IMR-90 (cell line): Measurements from ENCODE around the gene DDX53. TPM values are rescaled to one million over a fixed set of nuclear protein-coding genes. Genes with fewer than 3 reads are reported as not detected.

Experiments
- ATAC-seq: fragments of 200-7000 bp; cut with Tn5 transposase; 2 replicates; pipeline ENCODE4 v1.9.1; 2020; ENCODE audit warnings: low read depth, mild to moderate bottlenecking, moderate library complexity
- BruUV-seq: library from RNA; stranded (reverse); fragments of 400-500 nt; replicated peaks from 2 replicates; lab custom pipeline; 2021; lab: Mats Ljungman, UMichigan
- CTCF ChIA-PET: fragments of 300-600 bp; formaldehyde crosslinking; extraction: SDS; loops from one replicate; lab custom pipeline; 2021; ENCODE audit warnings: antibody characterized with exemption; lab: Yijun Ruan, JAX
- POLR2A ChIA-PET: fragments of 300-600 bp; sonication (Branson Sonifier 250); formaldehyde crosslinking; loops from one replicate; lab custom pipeline; 2022; ENCODE audit warnings: antibody characterized with exemption; ENCODE audit not compliant: unreplicated experiment; lab: Charles Lee
- DNase-seq: peaks from one replicate; pipeline ENCODE4 v3.0.0; 2013
- H2AFZ ChIP-seq: replicated peaks from 2 replicates; pipeline ENCODE3; 2013; ENCODE audit warnings: low read length, mild to moderate bottlenecking; ENCODE audit not compliant: poor library complexity
- H2AK5ac ChIP-seq: 2 replicates; pipeline ENCODE4 v1.6.1; 2013; ENCODE audit warnings: low read depth, low read length, inconsistent platforms
- H2AK9ac ChIP-seq: replicated peaks from 2 replicates; pipeline ENCODE3; 2013; ENCODE audit warnings: mild to moderate bottlenecking, low read depth, low read length, moderate library complexity; ENCODE audit not compliant: poor library complexity
- H2BK120ac ChIP-seq: 2 replicates; pipeline ENCODE4 v1.6.1; 2013; ENCODE audit warnings: low read depth, low read length, inconsistent platforms
- H2BK15ac ChIP-seq: 3 replicates; pipeline ENCODE4 v1.6.1; 2013; ENCODE audit warnings: low read depth, low read length, inconsistent platforms
- H2BK20ac ChIP-seq: 2 replicates; pipeline ENCODE4 v1.6.1; 2013; ENCODE audit warnings: low read depth, mild to moderate bottlenecking, inconsistent platforms, low read length, moderate library complexity
- H2BK5ac ChIP-seq: 2 replicates; pipeline ENCODE4 v1.6.1; 2013; ENCODE audit warnings: mild to moderate bottlenecking, low read depth, low read length, inconsistent platforms; ENCODE audit not compliant: poor library complexity, severe bottlenecking
- H3K14ac ChIP-seq: replicated peaks from 2 replicates; pipeline ENCODE4 v1.6.1; 2013; ENCODE audit warnings: low read depth, low read length, inconsistent platforms
- H3K18ac ChIP-seq: 2 replicates; pipeline ENCODE4 v1.6.1; 2013; ENCODE audit warnings: low read depth, low read length, control low read depth
- H3K23ac ChIP-seq: 2 replicates; pipeline ENCODE4 v1.6.1; 2013; ENCODE audit warnings: low read depth, low read length, inconsistent platforms
- H3K27ac ChIP-seq: 2 replicates; pipeline ENCODE4 v1.5.1; 2013; ENCODE audit warnings: mild to moderate bottlenecking, control low read depth, low read length; ENCODE audit not compliant: insufficient read depth
- H3K27me3 ChIP-seq: 2 replicates; pipeline ENCODE4 v1.6.1; 2013; ENCODE audit warnings: low read length; ENCODE audit not compliant: control insufficient read depth, insufficient read depth
- H3K36me3 ChIP-seq: 2 replicates; pipeline ENCODE4 v1.6.1; 2013; ENCODE audit warnings: low read length, mixed read lengths; ENCODE audit not compliant: control insufficient read depth, insufficient read depth
- H3K4ac ChIP-seq: 2 replicates; pipeline ENCODE4 v1.6.1; 2013; ENCODE audit warnings: low read depth, low read length, inconsistent platforms
- H3K4me1 ChIP-seq: 2 replicates; pipeline ENCODE4 v1.6.1; 2013; ENCODE audit warnings: low read length, mixed read lengths; ENCODE audit not compliant: control insufficient read depth, insufficient read depth
- H3K4me2 ChIP-seq: 2 replicates; pipeline ENCODE4 v1.6.1; 2013; ENCODE audit warnings: low read depth, mild to moderate bottlenecking, control low read depth, low read length, moderate library complexity
- H3K4me3 ChIP-seq: 2 replicates; pipeline ENCODE4 v1.5.1; 2013; ENCODE audit warnings: low read depth, mild to moderate bottlenecking, control low read depth, low read length, moderate library complexity; ENCODE audit not compliant: insufficient read depth
- H3K56ac ChIP-seq: 2 replicates; pipeline ENCODE4 v1.6.1; 2013; ENCODE audit warnings: low read length, inconsistent platforms; ENCODE audit not compliant: insufficient read depth; ENCODE audit errors: extremely low read depth
- H3K79me1 ChIP-seq, 2 experiments: 2 replicates each; pipeline ENCODE4 v1.6.1; 2013; ENCODE audit warnings: low read length in 2 of 2, inconsistent platforms in 1 of 2, low read depth in 1 of 2
- H3K9ac ChIP-seq: 2 replicates; pipeline ENCODE4 v1.6.1; 2013; ENCODE audit warnings: low read depth, low read length, control low read depth
- H3K9me1 ChIP-seq: 2 replicates; pipeline ENCODE4 v1.6.1; 2013; ENCODE audit warnings: low read length, inconsistent platforms; ENCODE audit not compliant: insufficient read depth
- H3K9me3 ChIP-seq: 2 replicates; pipeline ENCODE4 v1.6.1; 2013; ENCODE audit warnings: low read length; ENCODE audit not compliant: control insufficient read depth, insufficient read depth
- H4K20me1 ChIP-seq: 2 replicates; pipeline ENCODE4 v1.6.1; 2013; ENCODE audit warnings: low read length, inconsistent platforms; ENCODE audit not compliant: insufficient read depth
- H4K5ac ChIP-seq: 2 replicates; pipeline ENCODE4 v1.6.1; 2013; ENCODE audit warnings: mild to moderate bottlenecking, low read depth, low read length, control low read depth
- H4K8ac ChIP-seq, 2 experiments: 2 replicates each; pipeline ENCODE4 v1.6.1; 2013; ENCODE audit warnings: low read depth in 2 of 2, low read length in 2 of 2, control low read depth in 1 of 2, inconsistent platforms in 1 of 2
- H4K91ac ChIP-seq: 2 replicates; pipeline ENCODE4 v1.6.1; 2013; ENCODE audit warnings: low read depth, low read length, inconsistent platforms; ENCODE audit not compliant: insufficient read depth
- BHLHE40 ChIP-seq: fragments of 150-350 bp; IDR thresholded peaks from 2 replicates; pipeline ENCODE4 v1.6.1; 2016; ENCODE audit warnings: mild to moderate bottlenecking, low read depth, low read length
- CEBPB ChIP-seq: IDR thresholded peaks from 2 replicates; pipeline ENCODE4 v1.6.1; 2012; ENCODE audit warnings: low read depth, low read length, improper control_type of control experiment
- CHD1 ChIP-seq: IDR thresholded peaks from 2 replicates; pipeline ENCODE4 v1.6.1; 2012; ENCODE audit warnings: low read depth, low read length, improper control_type of control experiment
- FOS ChIP-seq: fragments of 150-350 bp; IDR thresholded peaks from 2 replicates; pipeline ENCODE4 v1.6.1; 2016; ENCODE audit warnings: low read depth, low read length
- MAFK ChIP-seq: IDR thresholded peaks from 2 replicates; pipeline ENCODE4 v1.6.1; 2012; ENCODE audit warnings: low read depth, low read length, improper control_type of control experiment
- MAZ ChIP-seq: IDR thresholded peaks from 2 replicates; pipeline ENCODE4 v1.6.1; 2012; ENCODE audit warnings: low read depth, mild to moderate bottlenecking, low read length, improper control_type of control experiment, moderate library complexity, borderline replicate concordance
- MXI1 ChIP-seq: IDR thresholded peaks from 2 replicates; pipeline ENCODE4 v1.6.1; 2012; ENCODE audit warnings: low read depth, mild to moderate bottlenecking, low read length, moderate library complexity, borderline replicate concordance
- NFE2L2 ChIP-seq: fragments of 150-350 bp; IDR thresholded peaks from 2 replicates; pipeline ENCODE4 v1.6.1; 2016; ENCODE audit warnings: low read depth, mild to moderate bottlenecking, low read length
- RAD21 ChIP-seq: IDR thresholded peaks from 2 replicates; pipeline ENCODE4 v1.6.1; 2012; ENCODE audit warnings: low read length, improper control_type of control experiment
- RCOR1 ChIP-seq: IDR thresholded peaks from 2 replicates; pipeline ENCODE4 v1.6.1; 2012; ENCODE audit warnings: mild to moderate bottlenecking, low read length, improper control_type of control experiment; ENCODE audit not compliant: insufficient replicate concordance
- RFX5 ChIP-seq: IDR thresholded peaks from 2 replicates; pipeline ENCODE4 v1.8.0; 2012; ENCODE audit warnings: low read depth, mild to moderate bottlenecking, low read length, moderate library complexity
- SMC3 ChIP-seq: fragments of 150-350 bp; IDR thresholded peaks from 2 replicates; pipeline ENCODE4 v1.6.1; 2016; ENCODE audit warnings: low read depth, mild to moderate bottlenecking, antibody characterized with exemption, low read length, moderate library complexity
- WGBS, 2 experiments: methylation state at CpG; one replicate each; pipeline versions ENCODE4 v1.1.5 to v1.1.7; 2013; ENCODE audit warnings: missing lambda C conversion rate in 2 of 2; ENCODE audit not compliant: insufficient read length in 1 of 2; ENCODE audit errors: extremely low coverage in 2 of 2; 5-methylcytosine and 5-hydroxymethylcytosine counted together
- dilution Hi-C: fragments of 300-500 bp; cut with HindIII; formaldehyde crosslinking; loops from one replicate; pipeline ENCODE4 v1.14.3; 2018; ENCODE audit warnings: low sequenced_read_pairs; ENCODE audit not compliant: unreplicated experiment
- in situ Hi-C: fragments of 300-500 bp; cut with MboI; formaldehyde crosslinking; loops from 3 replicates; pipeline ENCODE4 v1.14.3; 2019; ENCODE audit warnings: low sequenced_read_pairs, inconsistent platforms, mixed read lengths
- intact Hi-C: fragments of 100-400 bp; cut with micrococcal nuclease; formaldehyde crosslinking; loops from 2 replicates; pipeline ENCODE4 v1.10.0; 2022
- polyA plus RNA-seq, 3 experiments: library from polyadenylated mRNA; depleted of rRNA; stranded (reverse); fragments of >200 nt; gene quantifications; 2 replicates each; pipeline ENCODE4 v1.2.3, GENCODE V29; 2012; ENCODE audit warnings: low replicate concordance in 1 of 3
- total RNA-seq: library from RNA; depleted of rRNA; stranded (reverse); fragments of >200 nt; gene quantifications from 2 replicates; pipeline ENCODE4 v1.2.3, GENCODE V29; 2012
- TF ChIP-seq, protein P1 (sequence below): fragments of 150-350 bp; IDR thresholded peaks from 2 replicates; pipeline ENCODE4 v1.6.1; 2016; ENCODE audit warnings: low read depth, mild to moderate bottlenecking, low read length, moderate library complexity, borderline replicate concordance
- TF ChIP-seq, protein P2 (sequence below): conservative IDR thresholded peaks from 2 replicates; pipeline ENCODE4 v1.5.1; 2012; ENCODE audit warnings: mild to moderate bottlenecking, low read depth, low read length, improper control_type of control experiment

DDX53 gene
- total and polyA plus RNA-seq, 2 of the 4 experiments (the other 2 are of a cell fraction) = not detected

GRCh38 chrX:22974616-22975015, 25.1 kb upstream of the DDX53 start:
- H3K9me1 ChIP-seq = no peaks in the 10 kb centered on the region
- H2AK5ac ChIP-seq = no peak overlapping the region
- no peak overlapping the region for H3K4me3 ChIP-seq
- CTCF ChIA-PET = no interaction called here
- H2BK5ac ChIP-seq = no peak overlapping the region
- DNase-seq (no peak), ATAC-seq (no peak)
- no peak overlapping the region for H3K9ac ChIP-seq
- H4K91ac ChIP-seq = no peak overlapping the region
- no peak overlapping the region for H3K18ac ChIP-seq
- H3K27me3 ChIP-seq = no peaks in the 10 kb centered on the region
- H3K56ac ChIP-seq = no peak overlapping the region
- H3K9me3 ChIP-seq = no peaks in the 10 kb centered on the region
- H3K36me3 ChIP-seq = no peaks in the 10 kb centered on the region
- no TSS peak for BruUV-seq
- H3K23ac ChIP-seq = no peak overlapping the region
- no peaks in the 10 kb centered on the region for H4K20me1 ChIP-seq
- H2BK15ac ChIP-seq = no peak overlapping the region
- TF ChIP-seq, protein P1, sequence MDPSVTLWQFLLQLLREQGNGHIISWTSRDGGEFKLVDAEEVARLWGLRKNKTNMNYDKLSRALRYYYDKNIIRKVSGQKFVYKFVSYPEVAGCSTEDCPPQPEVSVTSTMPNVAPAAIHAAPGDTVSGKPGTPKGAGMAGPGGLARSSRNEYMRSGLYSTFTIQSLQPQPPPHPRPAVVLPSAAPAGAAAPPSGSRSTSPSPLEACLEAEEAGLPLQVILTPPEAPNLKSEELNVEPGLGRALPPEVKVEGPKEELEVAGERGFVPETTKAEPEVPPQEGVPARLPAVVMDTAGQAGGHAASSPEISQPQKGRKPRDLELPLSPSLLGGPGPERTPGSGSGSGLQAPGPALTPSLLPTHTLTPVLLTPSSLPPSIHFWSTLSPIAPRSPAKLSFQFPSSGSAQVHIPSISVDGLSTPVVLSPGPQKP = no peak
- TF ChIP-seq RFX5 (no peak), RCOR1 (no peak), MAZ (no peak), BHLHE40 (no peak), FOS (no peak), CHD1 (no peak), NFE2L2 (no peak), MAFK (no peak), SMC3 (no peak), CEBPB (no peak), RAD21 (no peak), MXI1 (no peak)
- TF ChIP-seq, protein P2, sequence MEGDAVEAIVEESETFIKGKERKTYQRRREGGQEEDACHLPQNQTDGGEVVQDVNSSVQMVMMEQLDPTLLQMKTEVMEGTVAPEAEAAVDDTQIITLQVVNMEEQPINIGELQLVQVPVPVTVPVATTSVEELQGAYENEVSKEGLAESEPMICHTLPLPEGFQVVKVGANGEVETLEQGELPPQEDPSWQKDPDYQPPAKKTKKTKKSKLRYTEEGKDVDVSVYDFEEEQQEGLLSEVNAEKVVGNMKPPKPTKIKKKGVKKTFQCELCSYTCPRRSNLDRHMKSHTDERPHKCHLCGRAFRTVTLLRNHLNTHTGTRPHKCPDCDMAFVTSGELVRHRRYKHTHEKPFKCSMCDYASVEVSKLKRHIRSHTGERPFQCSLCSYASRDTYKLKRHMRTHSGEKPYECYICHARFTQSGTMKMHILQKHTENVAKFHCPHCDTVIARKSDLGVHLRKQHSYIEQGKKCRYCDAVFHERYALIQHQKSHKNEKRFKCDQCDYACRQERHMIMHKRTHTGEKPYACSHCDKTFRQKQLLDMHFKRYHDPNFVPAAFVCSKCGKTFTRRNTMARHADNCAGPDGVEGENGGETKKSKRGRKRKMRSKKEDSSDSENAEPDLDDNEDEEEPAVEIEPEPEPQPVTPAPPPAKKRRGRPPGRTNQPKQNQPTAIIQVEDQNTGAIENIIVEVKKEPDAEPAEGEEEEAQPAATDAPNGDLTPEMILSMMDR = no peak
- POLR2A ChIA-PET = no interaction called here
- no peak overlapping the region for H2AK9ac ChIP-seq
- no peak overlapping the region for H2AFZ ChIP-seq
- no peak overlapping the region for H3K4ac ChIP-seq
- no CpG with 5 or more reads among the region's 4 CpGs for WGBS, 2 experiments
- intact Hi-C loops (no loop called here), in situ Hi-C loops (no loop called here), dilution Hi-C loops (no loop called here)
- no peak overlapping the region for H3K4me2 ChIP-seq
- no peak overlapping the region for H4K8ac ChIP-seq
- no peaks in the 10 kb centered on the region for H3K79me1 ChIP-seq
- no peak overlapping the region for H4K5ac ChIP-seq
- H2BK20ac ChIP-seq = no peak overlapping the region
- H3K27ac ChIP-seq = no peak overlapping the region
- no peak overlapping the region for H2BK120ac ChIP-seq
- no peaks in the 10 kb centered on the region for H3K4me1 ChIP-seq
- no peak overlapping the region for H3K14ac ChIP-seq
